ENCODE data around the gene BLM.

Gene BLM

DNA sequence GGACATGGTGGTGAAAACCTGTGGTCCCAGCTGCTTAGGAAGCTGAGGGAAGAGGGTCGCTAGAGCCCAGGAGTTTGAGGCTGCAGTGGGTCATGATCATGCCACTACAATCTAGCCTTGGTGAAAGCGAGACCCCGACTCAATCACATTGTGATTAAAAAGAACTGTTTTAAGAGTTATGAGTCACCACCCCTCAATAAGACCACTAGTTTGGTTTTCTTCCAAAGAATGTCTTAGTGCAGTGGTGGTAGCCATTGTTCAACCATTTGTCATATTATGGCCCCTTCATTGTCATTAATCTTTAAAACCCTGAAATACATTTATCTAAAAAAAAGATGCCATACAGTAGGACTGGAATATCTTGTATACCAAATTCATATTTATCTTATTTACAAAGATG, 48.8 kb downstream of the BLM start:
- Histone ChIP-seq H2AFZ (ENCODE audit: low read length) (no peak overlapping the region), H3K9me3 (ENCODE audit: insufficient read depth, low read depth, low read length) (no peaks in the 10 kb centered on the region), H3K79me2 (ENCODE audit: insufficient read depth, low read length) (no peaks in the 10 kb centered on the region), H3K4me2 (ENCODE audit: low read depth, low read length, poor library complexity, severe bottlenecking) (no peak overlapping the region), H3K27me3 (ENCODE audit: insufficient read depth, low read length, poor library complexity, severe bottlenecking) (no peaks in the 10 kb centered on the region), H3K9ac (ENCODE audit: low read depth, low read length, poor library complexity, severe bottlenecking) (no peak overlapping the region), H3K4me1 (ENCODE audit: insufficient read depth, low read length, poor library complexity, severe bottlenecking) (no peaks in the 10 kb centered on the region), H4K20me1 (ENCODE audit: insufficient read depth, low read length, poor library complexity, severe bottlenecking) (no peaks in the 10 kb centered on the region), H3K9me2 (replicated peaks; ENCODE audit: low read depth, low read length) (no peaks in the 10 kb centered on the region), H3K36me3 (ENCODE audit: insufficient read depth, low read length) (peaks cover 81% of the 10 kb centered on the region), H3F3A (ENCODE audit: low read depth) (no peaks in the 10 kb centered on the region), H3K4me3 (ENCODE audit: low read length, poor library complexity, severe bottlenecking) (no peak overlapping the region)
- no peak for TF ChIP-seq EZH2phosphoT487 (IDR thresholded peaks at IDR 0.05; ENCODE audit: borderline replicate concordance)
- TF ChIP-seq, protein P1, sequence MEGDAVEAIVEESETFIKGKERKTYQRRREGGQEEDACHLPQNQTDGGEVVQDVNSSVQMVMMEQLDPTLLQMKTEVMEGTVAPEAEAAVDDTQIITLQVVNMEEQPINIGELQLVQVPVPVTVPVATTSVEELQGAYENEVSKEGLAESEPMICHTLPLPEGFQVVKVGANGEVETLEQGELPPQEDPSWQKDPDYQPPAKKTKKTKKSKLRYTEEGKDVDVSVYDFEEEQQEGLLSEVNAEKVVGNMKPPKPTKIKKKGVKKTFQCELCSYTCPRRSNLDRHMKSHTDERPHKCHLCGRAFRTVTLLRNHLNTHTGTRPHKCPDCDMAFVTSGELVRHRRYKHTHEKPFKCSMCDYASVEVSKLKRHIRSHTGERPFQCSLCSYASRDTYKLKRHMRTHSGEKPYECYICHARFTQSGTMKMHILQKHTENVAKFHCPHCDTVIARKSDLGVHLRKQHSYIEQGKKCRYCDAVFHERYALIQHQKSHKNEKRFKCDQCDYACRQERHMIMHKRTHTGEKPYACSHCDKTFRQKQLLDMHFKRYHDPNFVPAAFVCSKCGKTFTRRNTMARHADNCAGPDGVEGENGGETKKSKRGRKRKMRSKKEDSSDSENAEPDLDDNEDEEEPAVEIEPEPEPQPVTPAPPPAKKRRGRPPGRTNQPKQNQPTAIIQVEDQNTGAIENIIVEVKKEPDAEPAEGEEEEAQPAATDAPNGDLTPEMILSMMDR (conservative IDR thresholded peaks at IDR 0.05; ENCODE audit: low read length): no peak

- no peaks in the 10 kb centered on the region for H3K79me2 ChIP-seq (ENCODE audit: insufficient read depth, low read length)
- H3F3A ChIP-seq (ENCODE audit: low read depth): no peaks in the 10 kb centered on the region
- no peak overlapping the region for H3K4me3 ChIP-seq (ENCODE audit: low read length, poor library complexity, severe bottlenecking)
- H3K9ac ChIP-seq (ENCODE audit: low read depth, low read length, poor library complexity, severe bottlenecking): no peak overlapping the region
- no peaks in the 10 kb centered on the region for H4K20me1 ChIP-seq (ENCODE audit: insufficient read depth, low read length, poor library complexity, severe bottlenecking)
- no peak overlapping the region for H3K4me2 ChIP-seq (ENCODE audit: low read depth, low read length, poor library complexity, severe bottlenecking)
- TF ChIP-seq EZH2phosphoT487 (IDR thresholded peaks at IDR 0.05; ENCODE audit: borderline replicate concordance): no peak
- TF ChIP-seq, protein P1 (conservative IDR thresholded peaks at IDR 0.05; ENCODE audit: low read length): no peak
- no peaks in the 10 kb centered on the region for H3K9me2 ChIP-seq (replicated peaks; ENCODE audit: low read depth, low read length)
- no peak overlapping the region for H2AFZ ChIP-seq (ENCODE audit: low read length)
- H3K36me3 ChIP-seq (ENCODE audit: insufficient read depth, low read length): peaks cover 62% of the 10 kb centered on the region; the same call in 1 of the 2 replicates
- H3K27me3 ChIP-seq (ENCODE audit: insufficient read depth, low read length, poor library complexity, severe bottlenecking): no peaks in the 10 kb centered on the region
- H3K4me1 ChIP-seq (ENCODE audit: insufficient read depth, low read length, poor library complexity, severe bottlenecking): no peaks in the 10 kb centered on the region
- no peaks in the 10 kb centered on the region for H3K9me3 ChIP-seq (ENCODE audit: insufficient read depth, low read depth, low read length)
These were observed 52.2 kb downstream of the BLM start for GRCh38 chr15:90769375-90769774.

DNA sequence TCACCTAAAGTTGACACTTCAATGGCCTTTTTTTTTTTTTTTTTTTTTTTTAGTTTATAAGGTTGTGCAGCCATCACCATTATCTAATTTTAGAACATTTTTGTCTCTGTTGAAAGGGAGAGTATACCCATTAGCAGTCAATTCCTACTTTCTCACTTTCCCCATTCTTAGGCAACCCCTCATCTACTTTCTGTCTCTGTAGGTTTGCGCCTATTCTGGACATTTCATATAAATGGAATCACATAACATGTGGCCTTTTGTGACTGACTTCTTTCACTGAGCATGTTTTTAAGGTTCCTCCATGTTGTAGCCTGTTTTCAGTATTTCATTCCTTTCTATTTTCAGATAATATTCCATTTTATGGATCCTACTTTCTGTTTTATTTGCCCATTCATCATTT, 56.3 kb downstream of the BLM start:
- no peaks in the 10 kb centered on the region for H3F3A ChIP-seq (ENCODE audit: low read depth)
- no peaks in the 10 kb centered on the region for H3K27me3 ChIP-seq (ENCODE audit: insufficient read depth, low read length, poor library complexity, severe bottlenecking)
- TF ChIP-seq, protein P1 (conservative IDR thresholded peaks at IDR 0.05; ENCODE audit: low read length): no peak
- no peak for TF ChIP-seq EZH2phosphoT487 (IDR thresholded peaks at IDR 0.05; ENCODE audit: borderline replicate concordance)
- H3K36me3 ChIP-seq (ENCODE audit: insufficient read depth, low read length): peaks cover 63% of the 10 kb centered on the region; the same call in 1 of the 2 replicates
- no peaks in the 10 kb centered on the region for H3K9me3 ChIP-seq (ENCODE audit: insufficient read depth, low read depth, low read length)
- H3K9me2 ChIP-seq (replicated peaks; ENCODE audit: low read depth, low read length): no peaks in the 10 kb centered on the region
- no peaks in the 10 kb centered on the region for H4K20me1 ChIP-seq (ENCODE audit: insufficient read depth, low read length, poor library complexity, severe bottlenecking)
- H3K4me1 ChIP-seq (ENCODE audit: insufficient read depth, low read length, poor library complexity, severe bottlenecking): no peaks in the 10 kb centered on the region
- H3K79me2 ChIP-seq (ENCODE audit: insufficient read depth, low read length): no peaks in the 10 kb centered on the region
- no peak overlapping the region for H3K4me3 ChIP-seq (ENCODE audit: low read length, poor library complexity, severe bottlenecking)
- H3K4me2 ChIP-seq (ENCODE audit: low read depth, low read length, poor library complexity, severe bottlenecking): no peak overlapping the region
- no peak overlapping the region for H3K9ac ChIP-seq (ENCODE audit: low read depth, low read length, poor library complexity, severe bottlenecking)
- H2AFZ ChIP-seq (ENCODE audit: low read length): no peak overlapping the region
